Kidney (tissue), 14 donors: ENCODE results near the gene SLC35D2. TPM values are rescaled to one million over a fixed set of nuclear protein-coding genes. Genes with fewer than 3 reads are reported as not detected.

Experiments
- DNase-seq, 5 donors: peaks; one replicate each; pipeline ENCODE4 v3.0.0-alpha.2; 2013 to 2020
- FAIRE-seq: peaks from 2 replicates; lab custom pipeline; 2012; peaks lifted over from hg19 to GRCh38; lab: Jason Lieb, UNC
- H3K27ac ChIP-seq, 2 donors: one replicate each; pipeline ENCODE4 v1.7.0; 2013; ENCODE audit warnings: low read depth in 2 of 2, low read length in 2 of 2, inconsistent platforms in 1 of 2
- H3K27me3 ChIP-seq: one replicate; pipeline ENCODE4 v1.7.1; 2013; ENCODE audit warnings: low read length, inconsistent platforms; ENCODE audit not compliant: control insufficient read depth, insufficient read depth
- H3K36me3 ChIP-seq, 3 donors: one replicate each; pipeline versions ENCODE4 v1.7.0 to v1.7.1; 2013; ENCODE audit warnings: low read length in 3 of 3, control low read depth in 1 of 3, inconsistent platforms in 1 of 3; ENCODE audit not compliant: insufficient read depth in 3 of 3, control insufficient read depth in 2 of 3
- H3K4me1 ChIP-seq, 3 donors: one replicate each; pipeline versions ENCODE4 v1.7.0 to v1.7.1; 2013; ENCODE audit warnings: low read length in 3 of 3, inconsistent platforms in 1 of 3, low read depth in 1 of 3; ENCODE audit not compliant: control insufficient read depth in 2 of 3, insufficient read depth in 2 of 3
- H3K4me3 ChIP-seq, 3 donors: one replicate each; pipeline versions ENCODE4 v1.7.0 to v1.8.1; 2013; ENCODE audit warnings: low read length in 3 of 3, control low read depth in 1 of 3, inconsistent platforms in 1 of 3
- H3K9ac ChIP-seq, 3 donors: one replicate each; pipeline versions ENCODE4 v1.7.0 to v1.7.1; 2013; ENCODE audit warnings: low read length in 3 of 3, control low read depth in 1 of 3, inconsistent platforms in 1 of 3
- H3K9me3 ChIP-seq, 3 donors: one replicate each; pipeline versions ENCODE4 v1.7.0 to v1.7.1; 2013; ENCODE audit warnings: low read length in 3 of 3, control low read depth in 1 of 3, inconsistent platforms in 1 of 3; ENCODE audit not compliant: control insufficient read depth in 2 of 3, insufficient read depth in 1 of 3
- CTCF ChIP-seq: IDR thresholded peaks from 3 replicates; pipeline ENCODE4 v1.5.1; 2012; ENCODE audit warnings: mild to moderate bottlenecking, moderate library complexity, borderline replicate concordance; ENCODE audit not compliant: insufficient read depth; ENCODE audit errors: extremely low read depth
- intact Hi-C: fragments of 100-400 bp; cut with DNase I; formaldehyde crosslinking; loops from one replicate; pipeline ENCODE4 v1.11.1; 2022
- polyA plus RNA-seq: library from polyadenylated mRNA; stranded (reverse); fragments of 350-450 nt; fragmentation: Illumina TruSeq; extraction: RNeasy Lipid Tissue Mini Kit (QIAGEN cat#74804); gene quantifications from one replicate; pipeline ENCODE4 v1.2.3, GENCODE V29; 2014; ENCODE audit warnings: low read depth, low replicate concordance; ENCODE audit not compliant: insufficient read depth
- total RNA-seq: library from RNA; stranded (reverse); fragmentation: NEBNext Ultra II Directional; extraction: Animal tissue kit (Norgen Biotek cat#: 25700); gene quantifications from one replicate; pipeline ENCODE4 v1.2.1, GENCODE V29; 2021
- donor health status: control.
- donor health status: control.
- donor health status: control.
- donor health status: control.
- donor health status: control.
- donor health status: DM: yes; HTN: yes; CAD: no.
- donor health status: Normal renal cell carcinoma (clear cell type).

The SLC35D2 gene
- total and polyA plus RNA-seq, 2 donors from 2014 or later: 27.7 to 46.1 TPM

GRCh38 chr9:96408409-96409280, 25.1 kb upstream of the SLC35D2 start:
- Histone ChIP-seq H3K9ac (no peak overlapping the region), H3K9me3 (no peaks in the 10 kb centered on the region), H3K36me3 (no peaks in the 10 kb centered on the region), H3K4me3 (no peak overlapping the region), H3K4me1 (no peaks in the 10 kb centered on the region), H3K27ac (no peak overlapping the region), H3K27me3 (no peaks in the 10 kb centered on the region)
- DNase-seq (no peak), FAIRE-seq (no peak)
- intact Hi-C loops: no loop called here
- no peak for TF ChIP-seq CTCF

DNA sequence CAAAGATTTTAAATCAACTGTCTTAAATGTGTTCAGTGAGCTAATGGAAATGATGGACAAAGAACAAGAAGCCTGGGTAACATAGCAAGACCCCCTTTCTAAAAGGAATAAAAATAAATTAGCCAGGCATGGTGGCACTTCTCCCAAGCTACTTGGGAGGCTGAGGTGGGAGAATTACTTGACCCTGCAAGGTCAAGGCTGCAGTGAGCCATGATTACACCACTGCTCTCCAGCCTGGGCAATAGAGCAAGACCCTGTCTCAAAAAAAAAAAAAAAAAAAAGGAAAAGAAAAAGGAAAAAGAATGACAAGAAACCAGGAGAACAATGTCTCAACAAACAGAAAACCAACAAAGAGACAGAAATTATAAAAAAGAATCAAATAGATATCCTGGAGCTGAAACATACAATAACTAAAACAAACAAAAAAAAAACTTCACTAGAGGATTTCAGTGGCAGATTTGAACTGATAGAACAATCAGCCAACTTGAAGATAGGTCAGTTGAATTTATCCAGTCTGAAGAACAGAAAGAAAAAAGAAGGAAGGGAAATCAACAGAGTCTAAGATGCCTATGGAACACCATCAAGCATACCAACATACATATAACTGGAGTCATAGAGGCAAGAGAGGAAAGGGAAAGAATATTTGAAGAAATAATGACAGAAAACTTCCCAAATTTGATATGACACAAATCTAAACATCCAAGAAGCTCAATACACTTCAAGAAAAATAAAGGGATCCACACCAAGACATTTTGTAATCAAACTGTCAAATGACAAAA, 16.8 kb upstream of the SLC35D2 start:
- H3K36me3 ChIP-seq: no peaks in the 10 kb centered on the region
- FAIRE-seq (no peak), DNase-seq (no peak)
- intact Hi-C loops: no loop called here
- H3K4me1 ChIP-seq: no peaks in the 10 kb centered on the region
- no peak overlapping the region for H3K9ac ChIP-seq
- peaks cover 0 to 6% (median 0%) of the 10 kb centered on the region in 3 donors for H3K9me3 ChIP-seq
- H3K27me3 ChIP-seq: no peaks in the 10 kb centered on the region
- no peak overlapping the region for H3K27ac ChIP-seq
- H3K4me3 ChIP-seq: no peak overlapping the region
- no peak for TF ChIP-seq CTCF

- no peaks in the 10 kb centered on the region for H3K4me1 ChIP-seq
- no peak for DNase-seq
- no peaks in the 10 kb centered on the region for H3K36me3 ChIP-seq
- intact Hi-C loops: no loop called here
- H3K27me3 ChIP-seq: no peaks in the 10 kb centered on the region
- no peak overlapping the region for H3K4me3 ChIP-seq
- H3K27ac ChIP-seq: no peak overlapping the region
- peaks cover 0 to 6% (median 0%) of the 10 kb centered on the region in 3 donors for H3K9me3 ChIP-seq
- no peak for TF ChIP-seq CTCF
- H3K9ac ChIP-seq: no peak overlapping the region
- no peak for FAIRE-seq
Measured at GRCh38 chr9:96399325-96399633, 15.8 kb upstream of the SLC35D2 start.
